IMR-90 (cell line): ENCODE results near the gene CPHXL2. TPM values are rescaled to one million over a fixed set of nuclear protein-coding genes. Genes with fewer than 3 reads are reported as not detected.

ENCODE experiments used
- ATAC-seq: fragments of 200-7000 bp; cut with Tn5 transposase; 2 replicates; pipeline ENCODE4 v1.9.1; 2020; ENCODE audit warnings: low read depth, mild to moderate bottlenecking, moderate library complexity
- BruUV-seq: library from RNA; stranded (reverse); fragments of 400-500 nt; replicated peaks from 2 replicates; lab custom pipeline; 2021; lab: Mats Ljungman, UMichigan
- CTCF ChIA-PET: fragments of 300-600 bp; formaldehyde crosslinking; extraction: SDS; loops from one replicate; lab custom pipeline; 2021; ENCODE audit warnings: antibody characterized with exemption; lab: Yijun Ruan, JAX
- POLR2A ChIA-PET: fragments of 300-600 bp; sonication (Branson Sonifier 250); formaldehyde crosslinking; loops from one replicate; lab custom pipeline; 2022; ENCODE audit warnings: antibody characterized with exemption; ENCODE audit not compliant: unreplicated experiment; lab: Charles Lee
- DNase-seq: peaks from one replicate; pipeline ENCODE4 v3.0.0; 2013
- H2AFZ ChIP-seq: replicated peaks from 2 replicates; pipeline ENCODE3; 2013; ENCODE audit warnings: low read length, mild to moderate bottlenecking; ENCODE audit not compliant: poor library complexity
- H2AK5ac ChIP-seq: 2 replicates; pipeline ENCODE4 v1.6.1; 2013; ENCODE audit warnings: low read depth, low read length, inconsistent platforms
- H2AK9ac ChIP-seq: replicated peaks from 2 replicates; pipeline ENCODE3; 2013; ENCODE audit warnings: mild to moderate bottlenecking, low read depth, low read length, moderate library complexity; ENCODE audit not compliant: poor library complexity
- H2BK120ac ChIP-seq: 2 replicates; pipeline ENCODE4 v1.6.1; 2013; ENCODE audit warnings: low read depth, low read length, inconsistent platforms
- H2BK15ac ChIP-seq: 3 replicates; pipeline ENCODE4 v1.6.1; 2013; ENCODE audit warnings: low read depth, low read length, inconsistent platforms
- H2BK20ac ChIP-seq: 2 replicates; pipeline ENCODE4 v1.6.1; 2013; ENCODE audit warnings: low read depth, mild to moderate bottlenecking, inconsistent platforms, low read length, moderate library complexity
- H2BK5ac ChIP-seq: 2 replicates; pipeline ENCODE4 v1.6.1; 2013; ENCODE audit warnings: mild to moderate bottlenecking, low read depth, low read length, inconsistent platforms; ENCODE audit not compliant: poor library complexity, severe bottlenecking
- H3K14ac ChIP-seq: replicated peaks from 2 replicates; pipeline ENCODE4 v1.6.1; 2013; ENCODE audit warnings: low read depth, low read length, inconsistent platforms
- H3K18ac ChIP-seq: 2 replicates; pipeline ENCODE4 v1.6.1; 2013; ENCODE audit warnings: low read depth, low read length, control low read depth
- H3K23ac ChIP-seq: 2 replicates; pipeline ENCODE4 v1.6.1; 2013; ENCODE audit warnings: low read depth, low read length, inconsistent platforms
- H3K27ac ChIP-seq: 2 replicates; pipeline ENCODE4 v1.5.1; 2013; ENCODE audit warnings: mild to moderate bottlenecking, control low read depth, low read length; ENCODE audit not compliant: insufficient read depth
- H3K27me3 ChIP-seq: 2 replicates; pipeline ENCODE4 v1.6.1; 2013; ENCODE audit warnings: low read length; ENCODE audit not compliant: control insufficient read depth, insufficient read depth
- H3K36me3 ChIP-seq: 2 replicates; pipeline ENCODE4 v1.6.1; 2013; ENCODE audit warnings: low read length, mixed read lengths; ENCODE audit not compliant: control insufficient read depth, insufficient read depth
- H3K4ac ChIP-seq: 2 replicates; pipeline ENCODE4 v1.6.1; 2013; ENCODE audit warnings: low read depth, low read length, inconsistent platforms
- H3K4me1 ChIP-seq: 2 replicates; pipeline ENCODE4 v1.6.1; 2013; ENCODE audit warnings: low read length, mixed read lengths; ENCODE audit not compliant: control insufficient read depth, insufficient read depth
- H3K4me2 ChIP-seq: 2 replicates; pipeline ENCODE4 v1.6.1; 2013; ENCODE audit warnings: low read depth, mild to moderate bottlenecking, control low read depth, low read length, moderate library complexity
- H3K4me3 ChIP-seq: 2 replicates; pipeline ENCODE4 v1.5.1; 2013; ENCODE audit warnings: low read depth, mild to moderate bottlenecking, control low read depth, low read length, moderate library complexity; ENCODE audit not compliant: insufficient read depth
- H3K56ac ChIP-seq: 2 replicates; pipeline ENCODE4 v1.6.1; 2013; ENCODE audit warnings: low read length, inconsistent platforms; ENCODE audit not compliant: insufficient read depth; ENCODE audit errors: extremely low read depth
- H3K79me1 ChIP-seq, 2 experiments: 2 replicates each; pipeline ENCODE4 v1.6.1; 2013; ENCODE audit warnings: low read length in 2 of 2, inconsistent platforms in 1 of 2, low read depth in 1 of 2
- H3K9ac ChIP-seq: 2 replicates; pipeline ENCODE4 v1.6.1; 2013; ENCODE audit warnings: low read depth, low read length, control low read depth
- H3K9me1 ChIP-seq: 2 replicates; pipeline ENCODE4 v1.6.1; 2013; ENCODE audit warnings: low read length, inconsistent platforms; ENCODE audit not compliant: insufficient read depth
- H3K9me3 ChIP-seq: 2 replicates; pipeline ENCODE4 v1.6.1; 2013; ENCODE audit warnings: low read length; ENCODE audit not compliant: control insufficient read depth, insufficient read depth
- H4K20me1 ChIP-seq: 2 replicates; pipeline ENCODE4 v1.6.1; 2013; ENCODE audit warnings: low read length, inconsistent platforms; ENCODE audit not compliant: insufficient read depth
- H4K5ac ChIP-seq: 2 replicates; pipeline ENCODE4 v1.6.1; 2013; ENCODE audit warnings: mild to moderate bottlenecking, low read depth, low read length, control low read depth
- H4K8ac ChIP-seq, 2 experiments: 2 replicates each; pipeline ENCODE4 v1.6.1; 2013; ENCODE audit warnings: low read depth in 2 of 2, low read length in 2 of 2, control low read depth in 1 of 2, inconsistent platforms in 1 of 2
- H4K91ac ChIP-seq: 2 replicates; pipeline ENCODE4 v1.6.1; 2013; ENCODE audit warnings: low read depth, low read length, inconsistent platforms; ENCODE audit not compliant: insufficient read depth
- POLR2A ChIP-seq: IDR thresholded peaks from 2 replicates; pipeline ENCODE4 v1.6.1; 2012; ENCODE audit warnings: mild to moderate bottlenecking, low read depth, low read length
- WGBS, 2 experiments: methylation state at CpG; one replicate each; pipeline versions ENCODE4 v1.1.5 to v1.1.7; 2013; ENCODE audit warnings: missing lambda C conversion rate in 2 of 2; ENCODE audit not compliant: insufficient read length in 1 of 2; ENCODE audit errors: extremely low coverage in 2 of 2; 5-methylcytosine and 5-hydroxymethylcytosine counted together
- dilution Hi-C: fragments of 300-500 bp; cut with HindIII; formaldehyde crosslinking; loops from one replicate; pipeline ENCODE4 v1.14.3; 2018; ENCODE audit warnings: low sequenced_read_pairs; ENCODE audit not compliant: unreplicated experiment
- in situ Hi-C: fragments of 300-500 bp; cut with MboI; formaldehyde crosslinking; loops from 3 replicates; pipeline ENCODE4 v1.14.3; 2019; ENCODE audit warnings: low sequenced_read_pairs, inconsistent platforms, mixed read lengths
- intact Hi-C: fragments of 100-400 bp; cut with micrococcal nuclease; formaldehyde crosslinking; loops from 2 replicates; pipeline ENCODE4 v1.10.0; 2022
- polyA plus RNA-seq, 3 experiments: library from polyadenylated mRNA; depleted of rRNA; stranded (reverse); fragments of >200 nt; gene quantifications; 2 replicates each; pipeline ENCODE4 v1.2.3, GENCODE V29; 2012; ENCODE audit warnings: low replicate concordance in 1 of 3
- total RNA-seq: library from RNA; depleted of rRNA; stranded (reverse); fragments of >200 nt; gene quantifications from 2 replicates; pipeline ENCODE4 v1.2.3, GENCODE V29; 2012
- TF ChIP-seq, protein P1 (sequence below): conservative IDR thresholded peaks from 2 replicates; pipeline ENCODE4 v1.5.1; 2012; ENCODE audit warnings: mild to moderate bottlenecking, low read depth, low read length, improper control_type of control experiment

Gene CPHXL2
- total and polyA plus RNA-seq, 2 of the 4 experiments (the other 2 are of a cell fraction): not detected

- dilution Hi-C loops: no loop called here
Observed at GRCh38 chr16:75695708-75696107, 18.9 kb upstream of the CPHXL2 start.

More at GRCh38 chr16:75695708-75696107, 18.9 kb upstream of the CPHXL2 start:
- Histone ChIP-seq H3K4ac (no peak overlapping the region), H4K8ac (no peak overlapping the region), H3K4me3 (no peak overlapping the region), H2BK5ac (no peak overlapping the region), H4K91ac (no peak overlapping the region), H3K9me3 (no peaks in the 10 kb centered on the region), H4K20me1 (no peaks in the 10 kb centered on the region), H3K23ac (no peak overlapping the region), H3K4me1 (no peaks in the 10 kb centered on the region), H3K36me3 (no peaks in the 10 kb centered on the region), H3K9me1 (no peaks in the 10 kb centered on the region), H3K14ac (no peak overlapping the region), H2BK120ac (no peak overlapping the region), H3K18ac (no peak overlapping the region), H2AK5ac (no peak overlapping the region), H2AFZ (no peak overlapping the region), H2BK20ac (no peak overlapping the region), H2AK9ac (no peak overlapping the region), H3K4me2 (no peak overlapping the region), H4K5ac (no peak overlapping the region), H3K27me3 (no peaks in the 10 kb centered on the region; the same call in 1 of the 2 replicates), H3K9ac (no peak overlapping the region), H3K56ac (no peak overlapping the region), H2BK15ac (no peak overlapping the region), H3K79me1 (no peaks in the 10 kb centered on the region), H3K27ac (no peak overlapping the region)
- TF ChIP-seq POLR2A: no peak
- TF ChIP-seq, protein P1, sequence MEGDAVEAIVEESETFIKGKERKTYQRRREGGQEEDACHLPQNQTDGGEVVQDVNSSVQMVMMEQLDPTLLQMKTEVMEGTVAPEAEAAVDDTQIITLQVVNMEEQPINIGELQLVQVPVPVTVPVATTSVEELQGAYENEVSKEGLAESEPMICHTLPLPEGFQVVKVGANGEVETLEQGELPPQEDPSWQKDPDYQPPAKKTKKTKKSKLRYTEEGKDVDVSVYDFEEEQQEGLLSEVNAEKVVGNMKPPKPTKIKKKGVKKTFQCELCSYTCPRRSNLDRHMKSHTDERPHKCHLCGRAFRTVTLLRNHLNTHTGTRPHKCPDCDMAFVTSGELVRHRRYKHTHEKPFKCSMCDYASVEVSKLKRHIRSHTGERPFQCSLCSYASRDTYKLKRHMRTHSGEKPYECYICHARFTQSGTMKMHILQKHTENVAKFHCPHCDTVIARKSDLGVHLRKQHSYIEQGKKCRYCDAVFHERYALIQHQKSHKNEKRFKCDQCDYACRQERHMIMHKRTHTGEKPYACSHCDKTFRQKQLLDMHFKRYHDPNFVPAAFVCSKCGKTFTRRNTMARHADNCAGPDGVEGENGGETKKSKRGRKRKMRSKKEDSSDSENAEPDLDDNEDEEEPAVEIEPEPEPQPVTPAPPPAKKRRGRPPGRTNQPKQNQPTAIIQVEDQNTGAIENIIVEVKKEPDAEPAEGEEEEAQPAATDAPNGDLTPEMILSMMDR: 0 out of 2 replicates have a peak, but pooled peaks have one; percentile 6
- ChIA-PET POLR2A (no interaction called here), CTCF (no interaction called here)
- intact Hi-C loops: no loop called here
- DNase-seq (no peak), ATAC-seq (no peak)
- in situ Hi-C loops: no loop called here
- WGBS, 2 experiments: no CpG with 5 or more reads among the region's 6 CpGs
- no TSS peak for BruUV-seq
